DMS53 treated with DMSO at 0.1 percent for 48 hours (cell line): ENCODE data around the gene FAM83F.
"Not testable (repeated sequence)": the region's sequence is repeated elsewhere in the genome, so short reads cannot be mapped to it uniquely, and the experiment has no call there.

ENCODE experiments used
- DNase-seq: peaks from one replicate; lab custom pipeline; 2025; ENCODE audit not compliant: unreplicated experiment; lab: John Stamatoyannopoulos, UW

Gene FAM83F

GRCh38 chr22:39994566-39995392 lies at the start of gene FAM83F:
Gene FAM83F, plus strand, starts transcription at chr22:39994954. Its CDS starts 89 bp downstream, at chr22:39995043.
- peak; percentile 55 for DNase-seq

- no peak for DNase-seq
Measured at GRCh38 chr22:39946126-39946502, 48.6 kb upstream of the FAM83F start.

GRCh38 chr22:39946503-39947219 lies 48.1 kb upstream of the FAM83F start:
- peak; percentile 66 for DNase-seq

GRCh38 chr22:39947220-39948216 lies 47.2 kb upstream of the FAM83F start:
- peak; percentile 82 for DNase-seq

GRCh38 chr22:39949964-39950737 lies 44.6 kb upstream of the FAM83F start:
- DNase-seq, result no peak

- not testable (repeated sequence) for DNase-seq
Measured at GRCh38 chr22:39951603-39952293, 43.0 kb upstream of the FAM83F start.

- DNase-seq, result no peak
Measured at GRCh38 chr22:39952347-39952746, 42.4 kb upstream of the FAM83F start.

- DNase-seq, result no peak
Measured at GRCh38 chr22:39953101-39953500, 41.7 kb upstream of the FAM83F start.

GRCh38 chr22:39954584-39955055 lies 40.1 kb upstream of the FAM83F start:
- DNase-seq, result no peak

GRCh38 chr22:39955675-39956074 lies 39.1 kb upstream of the FAM83F start:
- DNase-seq, result no peak

- DNase-seq, result peak; percentile 82
Measured at GRCh38 chr22:39956932-39957664, 37.7 kb upstream of the FAM83F start.

GRCh38 chr22:39958009-39958711 lies 36.6 kb upstream of the FAM83F start:
- no peak for DNase-seq

GRCh38 chr22:39958949-39959639 lies 35.7 kb upstream of the FAM83F start:
- no peak for DNase-seq

- DNase-seq, result peak; percentile 39
Measured at GRCh38 chr22:39959640-39960447, 34.9 kb upstream of the FAM83F start, which contains the start of gene TMA7B. Gene TMA7B, plus strand, starts transcription at chr22:39960397. Its CDS starts 3,978 bp downstream, at chr22:39964375.

GRCh38 chr22:39960791-39961746 lies 33.7 kb upstream of the FAM83F start:
- DNase-seq, result no peak

GRCh38 chr22:39962071-39962470 lies 32.7 kb upstream of the FAM83F start:
- DNase-seq, result no peak
